Activated T-cell treated with anti-CD3 and anti-CD28 coated beads, Interleukin-2, amount 50 U/mL, for 72 hours (primary cell): ENCODE results near the gene B3GLCT. TPM values are rescaled to one million over a fixed set of nuclear protein-coding genes. Genes with fewer than 3 reads are reported as not detected.

Experiments used
- ATAC-seq, 2 donors: fragments of 150-1000 bp; cut with Tn5 transposase; replicated peaks in 1 of 2; 2 replicates each; pipeline ENCODE4 v1.10.0; 2021; ENCODE audit warnings: moderate library complexity in 2 of 2, mild to moderate bottlenecking in 1 of 2
- DNase-seq, 2 donors: peaks; one replicate each; pipeline ENCODE4 v3.0.0; 2021 to 2022; ENCODE audit warnings: mixed read lengths in 1 of 2
- H3K27ac Mint-ChIP-seq: one replicate; pipeline ENCODE4 v1.8.0; 2022; ENCODE audit warnings: mild to moderate bottlenecking, moderate library complexity, mixed read lengths
- H3K27me3 Mint-ChIP-seq: one replicate; pipeline ENCODE4 v1.8.0; 2022; ENCODE audit warnings: low read depth, mixed read lengths
- H3K36me3 Mint-ChIP-seq, 2 donors: one replicate each; pipeline ENCODE4 v1.8.0; 2022; ENCODE audit warnings: mixed read lengths in 2 of 2, mild to moderate bottlenecking in 1 of 2; ENCODE audit not compliant: insufficient read depth in 2 of 2
- H3K4me1 Mint-ChIP-seq: one replicate; pipeline ENCODE4 v1.8.0; 2022; ENCODE audit warnings: low read depth, mixed read lengths
- H3K4me3 Mint-ChIP-seq, 2 donors: one replicate each; pipeline ENCODE4 v1.8.0; 2022; ENCODE audit warnings: mild to moderate bottlenecking in 2 of 2, mixed read lengths in 2 of 2, moderate library complexity in 2 of 2
- H3K9me3 Mint-ChIP-seq, 2 donors: one replicate each; pipeline ENCODE4 v1.8.0; 2022; ENCODE audit warnings: mixed read lengths in 2 of 2
- total RNA-seq, 2 donors: library from RNA; stranded (reverse); gene quantifications; one replicate each; pipeline ENCODE4 v1.2.3, GENCODE V29; 2022

Gene B3GLCT
- total RNA-seq, 2 donors from 2014 or later = 2.6 to 3.0 TPM

DNA sequence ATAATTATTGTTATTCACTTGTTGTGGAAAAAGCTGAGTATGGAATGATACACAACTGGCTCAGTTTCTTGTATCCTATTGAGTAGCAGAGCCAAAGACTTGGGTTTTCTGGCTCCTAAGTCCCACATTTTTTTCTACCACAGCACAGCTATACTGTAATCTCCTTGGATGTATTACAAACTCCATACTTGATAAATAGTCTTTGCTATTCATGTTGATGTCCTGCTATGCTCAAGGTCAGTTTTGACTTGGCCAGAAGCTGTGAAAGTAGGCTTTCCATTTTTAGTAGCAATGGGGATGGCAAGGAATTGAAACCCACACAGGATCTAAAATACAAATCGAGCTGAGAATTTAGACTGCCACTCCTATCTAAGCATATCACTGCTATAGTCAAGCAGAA is 79.1 kb downstream of the B3GLCT start:
- Mint-ChIP-seq H3K27me3 (no peaks in the 10 kb centered on the region), H3K4me3 (no peak overlapping the region), H3K36me3 (peaks cover 5 to 24% of the 10 kb centered on the region in 2 donors), H3K27ac (no peak overlapping the region), H3K9me3 (peaks cover 3 to 6% of the 10 kb centered on the region in 2 donors), H3K4me1 (no peaks in the 10 kb centered on the region)
- no peak for ATAC-seq
- no peak for DNase-seq

DNA sequence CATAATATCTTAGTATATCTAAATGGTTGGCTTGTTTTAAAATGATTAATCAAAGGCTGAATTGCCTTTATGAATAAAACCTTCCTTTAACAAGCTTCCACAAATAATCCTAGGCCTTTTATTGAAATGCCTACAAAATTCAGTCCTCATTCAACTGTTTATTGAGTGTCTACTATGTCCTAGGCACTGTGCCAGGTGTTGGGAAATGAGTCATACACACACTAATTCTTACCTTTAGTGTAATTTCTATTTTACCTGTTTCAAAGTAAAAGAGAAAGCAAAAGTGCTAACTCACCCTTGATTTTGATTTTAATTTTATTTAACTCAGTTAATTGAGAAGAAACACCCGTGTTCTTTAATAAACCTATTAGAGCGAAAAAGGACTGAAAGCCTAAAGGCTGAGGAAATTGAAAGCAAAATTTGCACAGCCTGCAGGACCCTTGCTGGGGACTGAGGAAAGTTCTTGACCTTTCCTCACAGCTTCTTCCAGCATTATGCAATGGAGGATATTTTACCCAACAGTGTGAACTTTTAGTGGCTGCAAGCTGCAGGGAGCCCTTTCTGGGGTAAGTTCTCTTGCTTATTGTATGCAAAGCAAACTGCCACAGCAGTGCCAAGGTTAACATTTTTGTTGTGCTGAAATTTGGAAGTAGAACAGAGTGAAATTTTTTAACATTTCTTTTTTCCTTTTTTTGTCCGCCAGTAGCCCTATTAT is 83.1 kb downstream of the B3GLCT start:
- Mint-ChIP-seq H3K27me3 (no peaks in the 10 kb centered on the region), H3K4me3 (no peak overlapping the region), H3K36me3 (peaks cover 7 to 18% of the 10 kb centered on the region in 2 donors), H3K9me3 (peaks cover 5 to 6% of the 10 kb centered on the region in 2 donors), H3K4me1 (no peaks in the 10 kb centered on the region), H3K27ac (no peak overlapping the region)
- DNase-seq (no peak), ATAC-seq (no peak)

DNA sequence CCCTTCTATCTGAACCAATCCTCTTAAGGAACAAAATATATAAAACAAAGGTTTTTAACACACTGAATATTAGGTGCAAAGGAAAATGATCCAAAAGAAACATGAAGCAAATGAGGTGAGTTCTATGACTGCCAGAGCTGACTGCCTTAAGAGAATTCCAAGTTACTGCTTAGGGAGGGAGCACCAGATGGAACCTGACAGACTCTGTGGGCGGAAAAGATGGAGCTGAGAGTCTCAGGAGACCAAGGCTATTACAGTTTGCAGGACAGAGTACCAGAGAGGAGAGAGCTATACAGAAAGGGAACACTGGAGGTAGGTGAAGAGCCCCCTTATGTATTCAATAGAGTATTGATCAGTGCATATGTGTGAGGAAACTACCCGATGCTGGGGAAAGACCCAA is 87.2 kb downstream of the B3GLCT start:
- Mint-ChIP-seq H3K9me3 (peaks cover 12% of the 10 kb centered on the region in 2 donors), H3K36me3 (peaks cover 18 to 34% of the 10 kb centered on the region in 2 donors), H3K27ac (no peak overlapping the region), H3K4me3 (no peak overlapping the region), H3K4me1 (no peaks in the 10 kb centered on the region), H3K27me3 (no peaks in the 10 kb centered on the region)
- ATAC-seq = no peak
- no peak for DNase-seq

DNA sequence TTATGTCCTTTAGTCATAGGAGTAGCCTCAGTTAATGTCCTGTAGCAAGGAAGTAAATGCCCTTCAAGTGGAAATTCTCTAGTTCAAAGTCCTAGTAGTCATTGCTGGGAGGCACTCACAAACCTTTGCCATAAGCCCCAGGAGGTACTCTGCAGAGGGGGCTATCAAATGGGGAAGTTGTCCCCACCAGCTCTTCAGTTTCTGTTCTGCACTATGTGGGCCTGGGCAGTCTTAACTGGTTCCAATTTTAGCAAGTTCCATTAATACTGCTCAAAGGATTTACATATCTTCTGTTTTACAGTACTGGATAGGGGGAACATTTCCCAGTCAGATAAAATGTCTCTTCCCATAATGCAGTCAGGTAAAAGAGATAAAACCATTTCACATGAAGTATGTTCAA is 101.3 kb downstream of the B3GLCT start:
- H3K27me3 Mint-ChIP-seq = no peaks in the 10 kb centered on the region
- no peak for DNase-seq
- no peak for ATAC-seq
- peaks cover 3 to 8% of the 10 kb centered on the region in 2 donors for H3K36me3 Mint-ChIP-seq
- peaks cover 5 to 12% of the 10 kb centered on the region in 2 donors for H3K9me3 Mint-ChIP-seq
- H3K27ac Mint-ChIP-seq = no peak overlapping the region
- H3K4me3 Mint-ChIP-seq = no peak overlapping the region
- H3K4me1 Mint-ChIP-seq = no peaks in the 10 kb centered on the region

DNA sequence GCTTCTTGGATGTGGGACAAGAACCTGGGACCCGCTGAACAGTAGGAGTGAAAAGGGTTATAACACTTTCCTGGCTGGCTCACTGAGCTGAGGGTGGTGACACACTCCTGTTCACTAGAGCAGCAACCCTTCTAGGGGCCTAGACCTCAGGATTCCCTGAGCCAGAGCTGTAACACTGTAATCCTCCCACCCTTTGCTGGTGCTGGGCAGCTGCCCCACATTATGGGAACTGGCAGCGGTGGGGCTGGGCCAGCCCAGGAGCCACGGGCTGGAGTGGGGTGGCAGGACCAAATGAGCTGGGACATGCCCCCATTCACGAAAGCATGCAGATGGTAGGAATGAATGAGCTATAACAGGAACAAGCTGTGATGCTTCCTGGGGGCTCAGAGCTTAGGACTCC is 110.6 kb downstream of the B3GLCT start:
- no peak for DNase-seq
- H3K9me3 Mint-ChIP-seq = peaks cover 15 to 25% of the 10 kb centered on the region in 2 donors
- no peak for ATAC-seq
- H3K4me1 Mint-ChIP-seq = no peaks in the 10 kb centered on the region
- H3K27me3 Mint-ChIP-seq = no peaks in the 10 kb centered on the region
- H3K36me3 Mint-ChIP-seq = peaks cover 15 to 21% of the 10 kb centered on the region in 2 donors
- no peak overlapping the region for H3K27ac Mint-ChIP-seq
- no peak overlapping the region for H3K4me3 Mint-ChIP-seq

- no peak overlapping the region for H3K27ac Mint-ChIP-seq
- no peak for ATAC-seq
- no peaks in the 10 kb centered on the region for H3K27me3 Mint-ChIP-seq
- no peak overlapping the region for H3K4me3 Mint-ChIP-seq
- no peak for DNase-seq
- H3K9me3 Mint-ChIP-seq = peaks cover 15 to 25% of the 10 kb centered on the region in 2 donors
- no peaks in the 10 kb centered on the region for H3K4me1 Mint-ChIP-seq
- peaks cover 15 to 22% of the 10 kb centered on the region in 2 donors for H3K36me3 Mint-ChIP-seq
These were observed 111.0 kb downstream of the B3GLCT start for GRCh38 chr13:31310786-31311185.

DNA sequence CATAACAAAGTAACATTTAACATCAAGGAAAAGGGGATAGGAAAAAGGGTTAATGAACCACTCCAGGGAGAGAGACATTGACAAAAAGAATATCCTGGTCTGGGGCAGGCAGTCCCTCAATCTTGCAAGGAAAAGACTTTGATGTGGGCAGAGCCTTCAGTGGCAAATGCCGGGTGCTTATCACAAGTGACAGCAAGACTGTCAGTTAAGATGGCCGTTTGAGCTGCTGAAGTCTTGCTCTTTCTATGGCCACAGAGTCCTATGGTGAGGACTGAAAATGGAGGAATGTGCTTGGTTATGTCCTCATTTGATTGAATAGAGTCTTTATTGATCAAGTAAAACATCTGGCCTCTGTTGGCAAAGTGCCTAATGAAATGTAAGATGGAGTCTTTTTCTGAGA is 112.1 kb downstream of the B3GLCT start:
- Mint-ChIP-seq H3K27me3 (no peaks in the 10 kb centered on the region), H3K4me3 (no peak overlapping the region), H3K27ac (no peak overlapping the region), H3K9me3 (peaks cover 15 to 25% of the 10 kb centered on the region in 2 donors), H3K4me1 (no peaks in the 10 kb centered on the region), H3K36me3 (peaks cover 15 to 22% of the 10 kb centered on the region in 2 donors)
- DNase-seq (no peak), ATAC-seq (no peak)

GRCh38 chr13:31314961-31315360 is 115.2 kb downstream of the B3GLCT start:
- no peaks in the 10 kb centered on the region for H3K4me1 Mint-ChIP-seq
- no peak overlapping the region for H3K27ac Mint-ChIP-seq
- DNase-seq (no peak), ATAC-seq (no peak)
- H3K9me3 Mint-ChIP-seq = peaks cover 14 to 23% of the 10 kb centered on the region in 2 donors
- H3K27me3 Mint-ChIP-seq = no peaks in the 10 kb centered on the region
- no peak overlapping the region for H3K4me3 Mint-ChIP-seq
- peaks cover 15 to 22% of the 10 kb centered on the region in 2 donors for H3K36me3 Mint-ChIP-seq

- DNase-seq (no peak), ATAC-seq (no peak)
- peaks cover 0 to 4% of the 10 kb centered on the region in 2 donors for H3K36me3 Mint-ChIP-seq
- no peaks in the 10 kb centered on the region for H3K9me3 Mint-ChIP-seq
- no peak overlapping the region for H3K4me3 Mint-ChIP-seq
- no peaks in the 10 kb centered on the region for H3K4me1 Mint-ChIP-seq
- H3K27ac Mint-ChIP-seq = no peak overlapping the region
- no peaks in the 10 kb centered on the region for H3K27me3 Mint-ChIP-seq
These were observed 121.2 kb downstream of the B3GLCT start for GRCh38 chr13:31320946-31321345.

- peaks cover 0 to 4% of the 10 kb centered on the region in 2 donors for H3K36me3 Mint-ChIP-seq
- no peak for ATAC-seq
These were observed 121.7 kb downstream of the B3GLCT start for GRCh38 chr13:31321457-31321856.

GRCh38 chr13:31322026-31322425 is 122.3 kb downstream of the B3GLCT start:
- ATAC-seq (no peak), DNase-seq (no peak)
- Mint-ChIP-seq H3K27ac (no peak overlapping the region), H3K36me3 (peaks cover 0 to 6% of the 10 kb centered on the region in 2 donors), H3K27me3 (no peaks in the 10 kb centered on the region), H3K9me3 (no peaks in the 10 kb centered on the region), H3K4me1 (no peaks in the 10 kb centered on the region), H3K4me3 (no peak overlapping the region)

More at GRCh38 chr13:31321457-31321856, 121.7 kb downstream of the B3GLCT start:
- Mint-ChIP-seq H3K4me3 (no peak overlapping the region), H3K27me3 (no peaks in the 10 kb centered on the region), H3K27ac (no peak overlapping the region), H3K9me3 (no peaks in the 10 kb centered on the region), H3K4me1 (no peaks in the 10 kb centered on the region)
- DNase-seq = no peak

DNA sequence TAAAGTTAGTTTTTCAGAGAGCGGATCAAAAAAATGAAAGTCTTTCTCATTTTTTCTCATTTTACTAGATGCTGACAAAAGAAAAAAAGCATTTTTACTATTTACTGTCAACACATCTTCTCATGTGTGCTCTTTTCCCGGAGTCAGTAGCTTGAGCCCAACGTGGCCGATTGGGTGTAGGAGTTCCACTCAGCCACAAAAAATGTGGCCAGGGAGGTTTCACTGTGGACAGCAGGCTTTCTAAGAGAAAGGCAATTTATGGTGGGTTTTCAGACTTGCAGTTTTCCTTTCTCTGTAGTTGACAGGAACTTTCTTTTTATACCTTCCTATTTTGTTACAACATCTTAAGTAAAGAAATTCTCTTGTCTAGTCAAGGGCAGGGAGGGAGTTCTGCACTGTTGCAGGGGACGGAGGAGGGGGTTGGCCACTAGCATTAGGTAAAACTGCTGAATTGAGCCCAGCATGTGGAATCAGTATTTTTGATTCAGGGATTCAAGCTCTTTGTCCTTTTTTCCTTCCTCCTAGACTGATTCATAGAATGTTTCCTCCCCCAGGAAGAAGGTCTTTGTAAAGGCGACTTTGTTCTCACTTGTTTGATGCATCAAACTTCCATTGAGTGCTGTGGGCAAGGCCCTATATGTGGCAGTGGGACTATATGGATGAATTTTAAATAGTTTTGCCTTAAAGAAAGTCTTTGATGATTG is 123.1 kb downstream of the B3GLCT start:
- no peak for ATAC-seq
- H3K4me1 Mint-ChIP-seq = no peaks in the 10 kb centered on the region
- no peaks in the 10 kb centered on the region for H3K27me3 Mint-ChIP-seq
- no peak overlapping the region for H3K4me3 Mint-ChIP-seq
- DNase-seq = no peak
- no peaks in the 10 kb centered on the region for H3K9me3 Mint-ChIP-seq
- H3K36me3 Mint-ChIP-seq = peaks cover 0 to 2% of the 10 kb centered on the region in 2 donors
- no peak overlapping the region for H3K27ac Mint-ChIP-seq

- no peak overlapping the region for H3K27ac Mint-ChIP-seq
- H3K27me3 Mint-ChIP-seq = no peaks in the 10 kb centered on the region
- H3K36me3 Mint-ChIP-seq = peaks cover 2% of the 10 kb centered on the region in 2 donors
- DNase-seq (no peak), ATAC-seq (no peak)
- no peaks in the 10 kb centered on the region for H3K4me1 Mint-ChIP-seq
- H3K9me3 Mint-ChIP-seq = peaks cover 0 to 3% of the 10 kb centered on the region in 2 donors
- no peak overlapping the region for H3K4me3 Mint-ChIP-seq
These were observed 127.5 kb downstream of the B3GLCT start for GRCh38 chr13:31327182-31327860.
